IMR-90 (cell line): ENCODE measurements around the gene CUX1. TPM values are rescaled to one million over a fixed set of nuclear protein-coding genes. Genes with fewer than 3 reads are reported as not detected.

Experiments
- ATAC-seq: fragments of 200-7000 bp; cut with Tn5 transposase; 2 replicates; pipeline ENCODE4 v1.9.1; 2020; ENCODE audit warnings: low read depth, mild to moderate bottlenecking, moderate library complexity
- BruUV-seq: library from RNA; stranded (reverse); fragments of 400-500 nt; replicated peaks from 2 replicates; lab custom pipeline; 2021; lab: Mats Ljungman, UMichigan
- CTCF ChIA-PET: fragments of 300-600 bp; formaldehyde crosslinking; extraction: SDS; loops from one replicate; lab custom pipeline; 2021; ENCODE audit warnings: antibody characterized with exemption; lab: Yijun Ruan, JAX
- POLR2A ChIA-PET: fragments of 300-600 bp; sonication (Branson Sonifier 250); formaldehyde crosslinking; loops from one replicate; lab custom pipeline; 2022; ENCODE audit warnings: antibody characterized with exemption; ENCODE audit not compliant: unreplicated experiment; lab: Charles Lee
- DNase-seq: peaks from one replicate; pipeline ENCODE4 v3.0.0; 2013
- H2AFZ ChIP-seq: replicated peaks from 2 replicates; pipeline ENCODE3; 2013; ENCODE audit warnings: low read length, mild to moderate bottlenecking; ENCODE audit not compliant: poor library complexity
- H2AK5ac ChIP-seq: 2 replicates; pipeline ENCODE4 v1.6.1; 2013; ENCODE audit warnings: low read depth, low read length, inconsistent platforms
- H2AK9ac ChIP-seq: replicated peaks from 2 replicates; pipeline ENCODE3; 2013; ENCODE audit warnings: mild to moderate bottlenecking, low read depth, low read length, moderate library complexity; ENCODE audit not compliant: poor library complexity
- H2BK120ac ChIP-seq: 2 replicates; pipeline ENCODE4 v1.6.1; 2013; ENCODE audit warnings: low read depth, low read length, inconsistent platforms
- H2BK15ac ChIP-seq: 3 replicates; pipeline ENCODE4 v1.6.1; 2013; ENCODE audit warnings: low read depth, low read length, inconsistent platforms
- H2BK20ac ChIP-seq: 2 replicates; pipeline ENCODE4 v1.6.1; 2013; ENCODE audit warnings: low read depth, mild to moderate bottlenecking, inconsistent platforms, low read length, moderate library complexity
- H2BK5ac ChIP-seq: 2 replicates; pipeline ENCODE4 v1.6.1; 2013; ENCODE audit warnings: mild to moderate bottlenecking, low read depth, low read length, inconsistent platforms; ENCODE audit not compliant: poor library complexity, severe bottlenecking
- H3K14ac ChIP-seq: replicated peaks from 2 replicates; pipeline ENCODE4 v1.6.1; 2013; ENCODE audit warnings: low read depth, low read length, inconsistent platforms
- H3K18ac ChIP-seq: 2 replicates; pipeline ENCODE4 v1.6.1; 2013; ENCODE audit warnings: low read depth, low read length, control low read depth
- H3K23ac ChIP-seq: 2 replicates; pipeline ENCODE4 v1.6.1; 2013; ENCODE audit warnings: low read depth, low read length, inconsistent platforms
- H3K27ac ChIP-seq: 2 replicates; pipeline ENCODE4 v1.5.1; 2013; ENCODE audit warnings: mild to moderate bottlenecking, control low read depth, low read length; ENCODE audit not compliant: insufficient read depth
- H3K27me3 ChIP-seq: 2 replicates; pipeline ENCODE4 v1.6.1; 2013; ENCODE audit warnings: low read length; ENCODE audit not compliant: control insufficient read depth, insufficient read depth
- H3K36me3 ChIP-seq: 2 replicates; pipeline ENCODE4 v1.6.1; 2013; ENCODE audit warnings: low read length, mixed read lengths; ENCODE audit not compliant: control insufficient read depth, insufficient read depth
- H3K4ac ChIP-seq: 2 replicates; pipeline ENCODE4 v1.6.1; 2013; ENCODE audit warnings: low read depth, low read length, inconsistent platforms
- H3K4me1 ChIP-seq: 2 replicates; pipeline ENCODE4 v1.6.1; 2013; ENCODE audit warnings: low read length, mixed read lengths; ENCODE audit not compliant: control insufficient read depth, insufficient read depth
- H3K4me2 ChIP-seq: 2 replicates; pipeline ENCODE4 v1.6.1; 2013; ENCODE audit warnings: low read depth, mild to moderate bottlenecking, control low read depth, low read length, moderate library complexity
- H3K4me3 ChIP-seq: 2 replicates; pipeline ENCODE4 v1.5.1; 2013; ENCODE audit warnings: low read depth, mild to moderate bottlenecking, control low read depth, low read length, moderate library complexity; ENCODE audit not compliant: insufficient read depth
- H3K56ac ChIP-seq: 2 replicates; pipeline ENCODE4 v1.6.1; 2013; ENCODE audit warnings: low read length, inconsistent platforms; ENCODE audit not compliant: insufficient read depth; ENCODE audit errors: extremely low read depth
- H3K79me1 ChIP-seq, 2 experiments: 2 replicates each; pipeline ENCODE4 v1.6.1; 2013; ENCODE audit warnings: low read length in 2 of 2, inconsistent platforms in 1 of 2, low read depth in 1 of 2
- H3K9ac ChIP-seq: 2 replicates; pipeline ENCODE4 v1.6.1; 2013; ENCODE audit warnings: low read depth, low read length, control low read depth
- H3K9me1 ChIP-seq: 2 replicates; pipeline ENCODE4 v1.6.1; 2013; ENCODE audit warnings: low read length, inconsistent platforms; ENCODE audit not compliant: insufficient read depth
- H3K9me3 ChIP-seq: 2 replicates; pipeline ENCODE4 v1.6.1; 2013; ENCODE audit warnings: low read length; ENCODE audit not compliant: control insufficient read depth, insufficient read depth
- H4K20me1 ChIP-seq: 2 replicates; pipeline ENCODE4 v1.6.1; 2013; ENCODE audit warnings: low read length, inconsistent platforms; ENCODE audit not compliant: insufficient read depth
- H4K5ac ChIP-seq: 2 replicates; pipeline ENCODE4 v1.6.1; 2013; ENCODE audit warnings: mild to moderate bottlenecking, low read depth, low read length, control low read depth
- H4K8ac ChIP-seq, 2 experiments: 2 replicates each; pipeline ENCODE4 v1.6.1; 2013; ENCODE audit warnings: low read depth in 2 of 2, low read length in 2 of 2, control low read depth in 1 of 2, inconsistent platforms in 1 of 2
- H4K91ac ChIP-seq: 2 replicates; pipeline ENCODE4 v1.6.1; 2013; ENCODE audit warnings: low read depth, low read length, inconsistent platforms; ENCODE audit not compliant: insufficient read depth
- CEBPB ChIP-seq: IDR thresholded peaks from 2 replicates; pipeline ENCODE4 v1.6.1; 2012; ENCODE audit warnings: low read depth, low read length, improper control_type of control experiment
- NFE2L2 ChIP-seq: fragments of 150-350 bp; IDR thresholded peaks from 2 replicates; pipeline ENCODE4 v1.6.1; 2016; ENCODE audit warnings: low read depth, mild to moderate bottlenecking, low read length
- POLR2A ChIP-seq: IDR thresholded peaks from 2 replicates; pipeline ENCODE4 v1.6.1; 2012; ENCODE audit warnings: mild to moderate bottlenecking, low read depth, low read length
- whole genome bisulfite sequencing, 2 experiments: methylation state at CpG; one replicate each; pipeline versions ENCODE4 v1.1.5 to v1.1.7; 2013; ENCODE audit warnings: missing lambda C conversion rate in 2 of 2; ENCODE audit not compliant: insufficient read length in 1 of 2; ENCODE audit errors: extremely low coverage in 2 of 2; 5-methylcytosine and 5-hydroxymethylcytosine counted together
- dilution Hi-C: fragments of 300-500 bp; cut with HindIII; formaldehyde crosslinking; loops from one replicate; pipeline ENCODE4 v1.14.3; 2018; ENCODE audit warnings: low sequenced_read_pairs; ENCODE audit not compliant: unreplicated experiment
- in situ Hi-C: fragments of 300-500 bp; cut with MboI; formaldehyde crosslinking; loops from 3 replicates; pipeline ENCODE4 v1.14.3; 2019; ENCODE audit warnings: low sequenced_read_pairs, inconsistent platforms, mixed read lengths
- intact Hi-C: fragments of 100-400 bp; cut with micrococcal nuclease; formaldehyde crosslinking; loops from 2 replicates; pipeline ENCODE4 v1.10.0; 2022
- polyA plus RNA-seq, 3 experiments: library from polyadenylated mRNA; depleted of rRNA; stranded (reverse); fragments of >200 nt; gene quantifications; 2 replicates each; pipeline ENCODE4 v1.2.3, GENCODE V29; 2012; ENCODE audit warnings: low replicate concordance in 1 of 3
- total RNA-seq: library from RNA; depleted of rRNA; stranded (reverse); fragments of >200 nt; gene quantifications from 2 replicates; pipeline ENCODE4 v1.2.3, GENCODE V29; 2012

CUX1 gene
- total and polyA plus RNA-seq, 2 of the 4 experiments (the other 2 are of a cell fraction): 19.7 to 46.4 TPM

DNA sequence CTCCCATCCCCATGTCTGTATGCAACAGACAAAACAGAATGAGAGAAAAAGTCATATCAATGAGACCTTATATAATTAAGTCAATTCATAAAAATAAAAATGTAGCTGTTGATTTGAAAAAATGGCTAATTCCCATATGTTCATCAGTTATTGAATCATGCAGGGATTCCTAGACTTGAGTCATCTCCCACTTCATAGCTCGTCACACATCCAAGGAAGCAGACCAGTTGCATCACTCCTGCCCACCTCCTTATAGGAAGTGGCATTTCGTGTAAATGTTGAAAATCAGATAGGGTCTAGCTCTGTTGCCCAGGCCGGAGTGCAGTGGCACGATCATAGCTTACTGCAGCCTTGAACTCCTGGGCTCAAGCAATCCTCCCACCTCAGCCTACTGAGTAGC is 413.2 kb downstream of the CUX1 start:
- Histone ChIP-seq H3K4me2 (no peak overlapping the region), H3K79me1 (peaks cover 0 to 5% of the 10 kb centered on the region in 2 experiments; a peak in 1 of 4 replicates), H3K14ac (0 out of 2 replicates have a peak overlapping the region, but pooled peaks have one; percentile 64), H4K8ac (peak overlapping the region in 1 of 2 experiments; percentile 68; a peak in 1 of 4 replicates), H2AK9ac (no peak overlapping the region), H3K23ac (no peak overlapping the region), H3K9ac (no peak overlapping the region), H3K27me3 (no peaks in the 10 kb centered on the region), H2BK20ac (no peak overlapping the region), H2AFZ (no peak overlapping the region), H4K20me1 (no peaks in the 10 kb centered on the region; the same call in 1 of the 2 replicates), H3K27ac (no peak overlapping the region), H3K4me1 (no peaks in the 10 kb centered on the region), H4K5ac (no peak overlapping the region), H2BK15ac (no peak overlapping the region), H2AK5ac (peak overlapping the region; percentile 82; the same call in 1 of the 2 replicates), H3K4ac (peak overlapping the region; percentile 51; the same call in 1 of the 2 replicates), H3K36me3 (peaks cover 29% of the 10 kb centered on the region), H4K91ac (no peak overlapping the region), H3K56ac (no peak overlapping the region), H3K9me3 (no peaks in the 10 kb centered on the region), H2BK5ac (peak overlapping the region; percentile 57), H2BK120ac (no peak overlapping the region), H3K9me1 (peaks cover 6% of the 10 kb centered on the region; the same call in 1 of the 2 replicates), H3K18ac (no peak overlapping the region), H3K4me3 (no peak overlapping the region)
- TF ChIP-seq CEBPB: peak; percentile 95
- no peak for TF ChIP-seq POLR2A
- TF ChIP-seq NFE2L2: no peak
- DNase-seq: peak; percentile 81
- intact Hi-C loops (no loop called here), dilution Hi-C loops (no loop called here), in situ Hi-C loops (loop anchor here (10.0 kb wide), 3 partner anchors 416 to 626 kb away; partner anchors contain the start of gene CUX1)
- ChIA-PET CTCF (interaction anchor here (0.6 kb wide), 3 partner anchors 9 to 662 kb away, joined by 3 to 4 read pairs (median 3); no protein-coding TSS in a partner anchor), POLR2A (interaction anchor here (0.7 kb wide), 1 partner anchor 605 kb away, joined by 5 read pairs; no protein-coding TSS in a partner anchor)
- no CpG with 5 or more reads among the region's 4 CpGs for WGBS, 2 experiments
- BruUV-seq: no TSS peak
- peak; percentile 59; the same call in 1 of the 2 replicates for ATAC-seq
